ENCODE data around the gene LPP.

Gene LPP

GRCh38 chr3:188577539-188577938 is 423.6 kb downstream of the LPP start:
- no peak for DNase-seq (ENCODE audit: low read depth in 2 of 2, low spot score in 1 of 2)

DNA sequence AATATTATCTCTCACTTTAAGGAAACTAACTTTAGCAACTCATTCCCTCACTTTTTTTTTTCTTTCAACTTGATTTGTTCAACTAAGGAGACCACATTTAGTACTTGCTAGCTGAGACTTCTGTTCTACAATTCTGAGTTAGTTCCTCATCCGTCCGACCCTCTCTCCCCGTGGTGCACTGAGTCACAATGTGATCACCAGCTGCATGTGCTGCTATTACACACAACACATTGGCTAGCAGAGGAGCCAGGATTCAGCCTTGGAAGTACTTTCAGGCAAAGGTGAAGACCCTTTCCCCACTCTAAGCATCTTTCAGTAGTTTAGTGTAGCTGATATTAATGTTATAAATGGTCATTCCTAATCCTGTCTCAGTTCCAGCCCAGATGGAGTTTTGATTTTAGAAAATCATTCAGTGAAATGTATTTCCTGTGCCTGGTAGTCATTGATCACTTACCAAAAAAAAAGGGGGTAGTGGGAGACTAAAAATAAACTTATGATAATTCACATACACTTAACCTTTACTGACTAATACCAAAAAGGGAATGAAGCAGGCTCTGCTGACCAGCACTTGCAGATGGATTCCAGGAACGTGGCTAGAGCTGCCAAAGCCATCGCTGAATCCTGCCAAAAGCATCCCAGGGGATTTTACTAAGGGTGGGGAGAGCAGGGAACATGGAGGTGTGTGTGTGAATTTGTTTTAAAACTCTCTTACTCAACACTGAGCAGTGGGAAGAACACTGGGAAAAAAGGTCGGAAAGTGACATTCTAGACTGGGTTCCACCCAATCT is 424.8 kb downstream of the LPP start:
- no peak for DNase-seq (ENCODE audit: low read depth in 2 of 2, low spot score in 1 of 2)

GRCh38 chr3:188580223-188580622 is 426.3 kb downstream of the LPP start:
- no peak for DNase-seq (ENCODE audit: low read depth in 2 of 2, low spot score in 1 of 2)

- no peak for DNase-seq (ENCODE audit: low read depth in 2 of 2, low spot score in 1 of 2)
Observed at GRCh38 chr3:188580659-188581058, 426.7 kb downstream of the LPP start.

DNA sequence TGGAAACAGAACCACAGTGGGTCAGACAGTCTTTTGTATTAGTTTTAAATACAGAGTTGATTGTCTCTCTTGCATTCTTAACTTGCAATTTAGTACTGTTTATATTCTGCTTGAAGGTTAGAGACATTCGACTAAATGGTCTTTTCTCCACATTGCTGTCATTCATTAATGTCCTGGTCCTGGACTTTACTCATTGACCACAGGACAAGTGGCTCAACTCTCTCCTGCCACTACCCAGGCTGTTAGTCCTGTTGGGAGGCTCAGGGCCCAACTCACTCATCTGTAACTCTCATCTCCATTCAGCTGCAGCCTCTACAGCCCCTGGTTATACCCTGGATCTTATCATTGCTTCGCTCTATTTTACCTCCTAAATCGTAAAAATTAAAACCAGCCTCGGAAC is 427.4 kb downstream of the LPP start:
- DNase-seq (ENCODE audit: low read depth in 2 of 2, low spot score in 1 of 2) = no peak

- DNase-seq (ENCODE audit: low read depth in 2 of 2, low spot score in 1 of 2) = no peak
Observed at GRCh38 chr3:188581792-188582191, 427.8 kb downstream of the LPP start.

DNA sequence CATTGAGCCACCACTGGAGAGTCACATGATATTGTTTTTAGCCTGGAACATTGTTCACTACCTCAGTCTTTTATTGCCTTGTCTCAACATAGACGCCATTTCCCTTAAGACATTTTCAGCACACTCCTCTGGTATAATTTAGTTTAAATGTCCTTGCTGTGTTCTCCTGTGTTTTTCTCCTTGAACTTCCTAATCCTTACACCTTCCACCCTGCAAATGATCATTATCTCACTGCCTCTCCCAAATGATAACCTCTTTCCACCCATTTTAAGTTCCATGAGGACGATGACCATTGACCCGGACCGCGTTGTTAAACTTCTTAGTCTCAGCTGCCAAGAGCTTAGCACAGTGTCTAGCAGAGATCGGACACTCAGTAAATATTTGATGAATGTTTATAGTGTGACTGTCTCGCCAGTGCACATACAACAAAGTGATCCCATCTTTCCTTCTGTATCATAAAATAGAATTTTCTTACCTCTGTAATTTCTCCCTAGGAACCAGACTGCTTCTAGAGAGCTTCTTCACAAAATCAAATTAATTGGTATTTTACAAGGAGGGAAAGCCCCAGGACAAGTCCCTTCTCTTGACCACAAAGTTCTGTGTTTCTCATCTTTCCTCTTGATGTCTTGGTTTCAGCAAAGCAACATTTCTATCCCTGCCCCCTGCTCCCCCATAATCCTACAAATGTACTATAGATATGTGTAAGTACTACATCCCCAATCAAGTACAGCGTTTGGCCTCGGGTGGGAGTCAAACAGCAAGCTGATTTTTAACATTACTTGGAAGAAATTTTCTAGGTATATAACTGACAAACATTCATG is 429.6 kb downstream of the LPP start:
- DNase-seq (ENCODE audit: low read depth in 2 of 2, low spot score in 1 of 2) = no peak

DNA sequence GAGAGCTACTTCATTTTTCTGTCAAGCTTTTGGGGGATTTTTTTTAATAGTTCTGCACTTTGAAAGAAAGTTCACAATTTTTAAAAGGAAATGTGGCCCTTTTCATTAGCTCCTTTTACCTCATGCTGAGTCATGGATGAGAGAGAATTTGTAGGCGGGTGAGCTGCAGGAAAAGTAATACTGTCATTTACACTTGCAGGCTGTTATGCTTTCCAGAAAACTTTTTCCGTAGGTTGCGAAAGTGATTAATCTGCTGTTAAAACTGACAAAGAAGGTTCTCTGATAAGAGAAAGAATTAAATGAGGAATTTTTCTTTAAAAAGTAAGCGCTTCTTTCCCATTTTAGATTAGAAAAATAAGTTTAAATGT is 430.2 kb downstream of the LPP start:
- no peak for DNase-seq (ENCODE audit: low read depth in 2 of 2, low spot score in 1 of 2)

DNA sequence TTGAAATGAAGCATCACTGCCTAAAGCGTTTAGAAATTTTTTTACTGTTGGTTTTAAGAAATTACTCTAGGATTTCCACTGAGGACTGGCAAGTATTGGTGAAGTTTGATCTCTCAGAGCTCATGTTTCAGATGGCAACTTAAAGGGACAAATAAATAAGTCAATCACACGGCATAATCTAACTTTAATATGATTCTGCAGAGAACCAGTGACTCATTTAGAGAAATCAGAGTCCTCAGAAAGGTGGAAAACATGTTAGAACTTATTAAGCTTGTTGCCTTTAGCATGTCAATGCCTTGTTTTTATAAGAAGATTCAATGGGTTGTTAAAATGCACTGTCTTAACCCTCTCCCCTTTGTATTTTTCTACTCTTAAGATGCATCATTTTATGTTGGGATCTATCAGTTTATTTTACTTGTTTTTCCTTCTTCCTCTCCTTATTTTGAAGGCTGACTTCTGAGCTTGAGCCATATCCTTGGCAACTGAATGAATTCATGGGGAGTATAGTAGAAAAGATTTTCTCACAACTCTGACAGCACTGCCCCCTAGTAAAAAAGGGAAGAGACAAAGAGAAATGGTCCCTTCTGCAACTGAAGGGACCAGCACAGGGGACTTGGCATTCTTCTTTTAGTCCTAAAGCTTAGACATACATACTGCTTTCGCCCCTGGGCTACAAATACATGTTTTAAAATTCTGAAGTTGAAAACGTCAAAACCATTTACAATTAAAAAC is 431.2 kb downstream of the LPP start:
- no peak for DNase-seq (ENCODE audit: low read depth in 2 of 2, low spot score in 1 of 2)

- DNase-seq (ENCODE audit: low read depth in 2 of 2, low spot score in 1 of 2) = no peak
Observed at GRCh38 chr3:188589071-188589470, 435.1 kb downstream of the LPP start.

GRCh38 chr3:188589771-188590170 is 435.8 kb downstream of the LPP start:
- DNase-seq (ENCODE audit: low read depth in 2 of 2, low spot score in 1 of 2) = no peak

- DNase-seq (ENCODE audit: low read depth in 2 of 2, low spot score in 1 of 2) = no peak
Observed at GRCh38 chr3:188590557-188590956, 436.6 kb downstream of the LPP start.

- no peak for DNase-seq (ENCODE audit: low read depth in 2 of 2, low spot score in 1 of 2)
Observed at GRCh38 chr3:188594139-188594538, 440.2 kb downstream of the LPP start.

- no peak for DNase-seq (ENCODE audit: low read depth in 2 of 2, low spot score in 1 of 2)
Observed at GRCh38 chr3:188595890-188596376, 442.0 kb downstream of the LPP start.

- DNase-seq (ENCODE audit: low read depth in 2 of 2, low spot score in 1 of 2) = no peak
Observed at GRCh38 chr3:188598894-188599293, 444.9 kb downstream of the LPP start.

GRCh38 chr3:188602111-188602510 is 448.2 kb downstream of the LPP start:
- DNase-seq (ENCODE audit: low read depth in 2 of 2, low spot score in 1 of 2) = no peak

- DNase-seq (ENCODE audit: low read depth in 2 of 2, low spot score in 1 of 2) = no peak
Observed at GRCh38 chr3:188602620-188603019, 448.7 kb downstream of the LPP start.

- DNase-seq (ENCODE audit: low read depth in 2 of 2, low spot score in 1 of 2) = no peak
Observed at GRCh38 chr3:188604651-188605050, 450.7 kb downstream of the LPP start.

DNA sequence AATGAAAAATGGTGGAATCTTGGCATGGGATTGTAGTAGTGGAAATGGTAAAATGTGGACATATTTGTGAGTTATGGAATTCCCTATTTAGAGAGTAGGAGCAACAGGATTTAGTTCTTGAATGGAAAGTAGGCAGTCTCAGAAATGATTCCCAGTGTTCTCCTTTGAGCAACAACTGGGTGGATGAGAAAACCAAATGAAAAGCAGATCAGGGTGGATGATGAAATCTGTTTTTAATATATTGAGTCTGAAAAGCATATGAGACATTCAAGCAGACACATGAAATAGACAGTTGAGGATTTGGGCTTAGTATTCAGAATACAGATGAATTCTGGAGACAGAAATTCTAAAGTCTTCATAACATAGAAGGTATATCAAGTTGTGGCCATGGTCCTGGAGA is 451.3 kb downstream of the LPP start:
- DNase-seq (ENCODE audit: low read depth in 2 of 2, low spot score in 1 of 2) = no peak

- DNase-seq (ENCODE audit: low read depth in 2 of 2, low spot score in 1 of 2) = no peak
Observed at GRCh38 chr3:188605905-188606304, 451.9 kb downstream of the LPP start.

GRCh38 chr3:188607805-188608315 is 453.9 kb downstream of the LPP start:
- no peak for DNase-seq (ENCODE audit: low read depth in 2 of 2, low spot score in 1 of 2)

GRCh38 chr3:188608401-188608800 is 454.4 kb downstream of the LPP start:
- no peak for DNase-seq (ENCODE audit: low read depth in 2 of 2, low spot score in 1 of 2)

All from stimulated activated CD8-positive, alpha-beta memory T cell treated with anti-CD3 and anti-CD28 coated beads, Interleukin-4, amount 100 ng/mL, for 1 hour (primary cell).